Stimulated activated CD8-positive, alpha-beta memory T cell treated with anti-CD3 and anti-CD28 coated beads, Interleukin-7, amount 100 ng/mL, for 48 hours (primary cell): ENCODE results near the gene CEBPA.
"Not testable (repeated sequence)": the region's sequence is repeated elsewhere in the genome, so short reads cannot be mapped to it uniquely, and the experiment has no call there.

ENCODE experiments used
- DNase-seq, 2 donors: peaks; one replicate each; pipeline ENCODE4 v3.0.0-alpha.2; 2020; ENCODE audit warnings: low read depth in 1 of 2; ENCODE audit errors: extremely low read depth in 1 of 2

CEBPA gene

GRCh38 chr19:33325920-33326319 lies 23.6 kb upstream of the CEBPA start:
- no peak for DNase-seq

DNA sequence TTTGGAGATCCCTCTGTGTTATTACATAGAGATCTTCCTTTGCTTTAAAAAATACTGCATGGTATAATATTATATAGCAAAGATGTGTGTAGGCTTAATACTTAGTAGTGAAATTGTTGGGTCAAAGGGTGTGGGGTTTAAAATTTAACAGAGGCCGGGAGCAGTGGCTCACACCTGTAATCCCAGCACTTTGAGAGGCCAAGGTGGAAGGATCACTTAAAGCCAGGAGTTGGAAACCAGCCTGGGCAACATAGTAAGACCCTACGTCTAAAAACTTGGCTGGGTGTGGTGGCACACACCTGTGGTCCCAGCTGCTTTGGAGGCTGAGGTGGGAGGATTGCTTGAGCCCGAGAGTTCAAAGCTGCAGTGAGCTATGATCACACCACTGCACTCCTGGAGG lies 22.3 kb upstream of the CEBPA start:
- DNase-seq: no peak

- no peak for DNase-seq
Measured at GRCh38 chr19:33323093-33323820, 20.9 kb upstream of the CEBPA start.

GRCh38 chr19:33320636-33321035 lies 18.3 kb upstream of the CEBPA start:
- DNase-seq: no peak

DNA sequence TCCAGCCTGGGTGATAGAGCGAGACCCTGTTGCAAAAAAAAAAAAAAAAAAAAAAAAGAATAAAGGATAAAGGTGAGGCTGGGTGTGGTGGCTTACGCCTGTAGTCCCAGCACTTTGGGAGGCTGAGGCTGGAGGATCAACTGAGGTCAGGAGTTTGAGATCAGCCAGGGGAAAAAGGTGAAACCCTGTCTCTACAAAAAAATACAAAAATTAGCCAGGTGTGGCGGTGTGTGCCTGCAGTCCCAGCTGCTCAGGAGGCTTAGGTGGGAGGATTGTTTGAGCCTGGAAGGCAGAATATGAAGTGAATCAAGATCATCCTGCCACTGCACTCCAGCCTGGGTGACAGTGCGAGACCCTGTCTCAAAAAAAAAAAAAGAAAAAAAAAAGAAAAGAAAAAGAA lies 15.7 kb upstream of the CEBPA start:
- DNase-seq: not testable (repeated sequence)

GRCh38 chr19:33317517-33317916 lies 15.2 kb upstream of the CEBPA start:
- DNase-seq: no peak

- DNase-seq: no peak
Measured at GRCh38 chr19:33316541-33317264, 14.4 kb upstream of the CEBPA start.

GRCh38 chr19:33312808-33313207 lies 10.5 kb upstream of the CEBPA start:
- DNase-seq: not testable (repeated sequence)

DNA sequence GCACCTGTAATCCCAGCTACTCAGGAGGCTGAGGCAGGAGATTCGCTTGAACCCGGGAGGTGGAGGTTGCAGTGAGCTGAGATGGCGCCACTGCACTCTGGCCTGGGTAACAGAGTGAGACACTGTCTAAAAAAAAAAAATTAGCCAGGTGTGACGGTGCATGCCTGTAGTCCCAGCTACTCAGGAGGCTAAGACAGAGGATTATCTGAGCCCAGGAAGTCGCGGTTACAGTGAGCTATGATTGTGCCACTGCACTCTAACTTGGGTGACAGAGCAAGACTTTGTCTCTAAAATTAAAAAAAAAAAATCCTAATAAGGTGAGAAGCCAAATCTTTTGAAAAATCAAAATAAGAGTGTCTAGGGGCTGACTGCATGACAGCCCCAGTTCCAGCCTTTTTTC lies 9.7 kb upstream of the CEBPA start:
- no peak for DNase-seq

GRCh38 chr19:33311326-33311682 lies 9.0 kb upstream of the CEBPA start:
- DNase-seq: no peak

DNA sequence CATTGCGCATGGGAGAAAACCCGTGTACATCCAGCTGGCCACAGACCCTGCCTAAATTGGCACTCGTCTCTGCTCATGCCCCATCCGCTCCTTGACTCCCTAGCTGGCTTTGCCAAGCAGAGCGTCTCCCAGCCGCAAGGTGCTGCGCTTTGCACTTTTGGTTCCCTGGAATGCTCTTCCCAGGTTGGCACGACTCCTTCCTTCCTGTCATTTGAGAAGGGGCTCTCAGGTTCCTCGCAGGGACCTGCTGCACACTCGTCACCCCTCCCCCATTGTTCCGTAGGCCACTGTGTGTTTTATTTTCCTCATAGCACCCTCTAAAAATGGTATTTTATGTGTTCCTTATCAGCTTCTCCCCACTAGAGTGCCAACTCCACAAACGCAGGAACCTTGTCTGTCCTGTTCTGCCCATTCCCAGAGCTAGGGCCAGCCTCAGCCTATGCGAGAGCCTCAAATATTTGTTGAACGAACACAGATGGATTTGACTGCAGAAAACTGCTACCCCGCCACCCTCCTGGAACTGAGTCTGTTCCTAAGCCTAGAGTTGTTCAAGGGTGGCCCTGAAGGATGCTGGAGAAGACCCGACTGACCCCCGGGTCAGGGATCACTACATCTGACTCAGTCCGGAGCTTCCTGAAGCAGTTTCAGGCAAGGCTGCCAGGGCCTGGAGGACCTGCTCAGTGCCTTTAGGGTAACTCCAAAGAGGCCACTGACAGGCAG lies 8.4 kb upstream of the CEBPA start:
- no peak for DNase-seq

- DNase-seq: no peak
Measured at GRCh38 chr19:33309826-33310225, 7.5 kb upstream of the CEBPA start.

DNA sequence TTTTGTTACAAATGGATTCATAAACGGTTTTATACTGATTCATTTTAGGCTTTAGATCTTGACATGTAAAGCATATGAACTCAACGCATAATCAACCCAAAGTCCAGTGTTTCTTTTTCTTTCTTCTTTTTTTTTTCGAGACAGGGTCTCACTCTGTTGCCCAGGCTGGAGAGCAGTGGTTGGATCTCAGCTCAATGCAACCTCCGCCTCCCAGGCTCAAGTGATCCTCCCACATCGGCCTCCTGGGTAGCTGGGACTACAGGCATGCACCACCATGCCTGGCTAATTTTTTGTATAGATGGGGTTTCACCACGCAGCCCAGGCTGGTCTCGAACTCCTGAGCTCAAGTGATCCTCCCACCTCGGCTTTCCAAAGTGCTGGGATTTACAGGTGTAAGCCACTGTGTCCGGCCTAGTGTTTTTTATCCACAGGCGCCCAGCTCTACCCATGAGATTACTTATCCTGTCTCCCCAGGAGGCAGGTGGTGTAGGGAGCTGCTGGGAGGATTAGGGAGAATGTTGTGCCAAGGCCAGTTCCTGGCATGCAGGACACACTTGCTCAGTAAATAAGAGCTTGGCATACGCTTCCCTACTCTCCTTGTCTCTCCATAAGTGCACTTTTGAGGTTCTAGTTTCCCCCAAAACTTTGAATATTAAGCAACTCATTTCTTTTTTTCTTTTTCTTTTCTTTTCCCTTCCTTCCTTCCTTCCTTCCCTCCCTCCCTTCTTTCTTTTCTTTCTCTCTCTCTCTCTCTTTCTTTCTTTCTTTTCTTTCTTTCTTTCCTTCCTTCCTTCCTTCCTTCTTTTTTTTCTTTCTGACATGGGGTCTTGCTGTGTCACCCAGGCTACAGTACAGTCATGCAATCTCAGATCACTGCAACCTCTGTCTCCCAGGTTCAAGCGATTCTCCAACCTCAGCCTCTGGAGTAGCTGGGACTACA lies 4.8 kb upstream of the CEBPA start:
- no peak for DNase-seq

- no peak for DNase-seq
Measured at GRCh38 chr19:33306191-33306590, 3.9 kb upstream of the CEBPA start.

DNA sequence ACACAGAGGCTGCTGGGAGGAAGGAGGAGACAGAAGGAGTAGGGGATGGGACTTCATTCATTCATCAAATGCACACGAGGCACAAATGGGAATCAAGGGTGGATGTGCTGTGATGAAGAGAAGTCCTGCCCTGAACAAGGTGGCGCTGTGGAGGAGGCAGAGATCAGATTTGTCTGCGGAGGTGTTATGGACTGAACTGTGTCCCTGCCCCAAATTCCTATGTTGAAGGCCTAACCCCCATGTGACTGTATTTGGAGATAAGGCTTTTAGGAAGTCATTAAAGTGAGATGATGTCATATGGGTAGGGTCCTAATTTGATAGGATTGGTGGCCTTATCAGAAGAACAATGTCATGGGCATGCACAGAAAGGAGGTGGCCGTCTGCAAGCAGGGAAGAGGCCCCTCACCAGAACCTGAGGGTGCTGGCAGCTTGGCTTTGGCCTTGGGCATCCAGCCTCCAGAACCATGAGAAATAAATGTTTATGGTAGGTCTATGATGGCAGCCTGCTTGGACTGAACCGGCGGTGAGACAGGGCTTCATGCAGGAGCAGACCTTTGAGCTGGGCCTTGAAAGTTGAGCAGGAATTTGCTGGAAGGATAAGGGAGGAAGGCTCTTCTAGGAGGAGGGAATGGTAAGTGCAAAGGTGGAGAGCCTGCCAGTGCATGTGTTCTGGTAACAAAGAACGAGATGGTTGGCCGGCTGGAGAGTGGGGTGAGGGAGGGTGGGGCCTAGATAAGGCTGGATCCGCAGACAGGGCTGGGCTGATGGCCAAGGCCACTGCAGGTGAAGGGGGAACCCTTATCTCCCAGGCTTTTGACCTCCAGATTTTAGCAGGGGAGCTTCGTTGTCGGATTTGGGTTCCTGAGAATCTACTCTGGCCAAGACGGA lies 2.7 kb upstream of the CEBPA start:
- DNase-seq: no peak

- no peak for DNase-seq
Measured at GRCh38 chr19:33304371-33304759, 2.0 kb upstream of the CEBPA start.

DNA sequence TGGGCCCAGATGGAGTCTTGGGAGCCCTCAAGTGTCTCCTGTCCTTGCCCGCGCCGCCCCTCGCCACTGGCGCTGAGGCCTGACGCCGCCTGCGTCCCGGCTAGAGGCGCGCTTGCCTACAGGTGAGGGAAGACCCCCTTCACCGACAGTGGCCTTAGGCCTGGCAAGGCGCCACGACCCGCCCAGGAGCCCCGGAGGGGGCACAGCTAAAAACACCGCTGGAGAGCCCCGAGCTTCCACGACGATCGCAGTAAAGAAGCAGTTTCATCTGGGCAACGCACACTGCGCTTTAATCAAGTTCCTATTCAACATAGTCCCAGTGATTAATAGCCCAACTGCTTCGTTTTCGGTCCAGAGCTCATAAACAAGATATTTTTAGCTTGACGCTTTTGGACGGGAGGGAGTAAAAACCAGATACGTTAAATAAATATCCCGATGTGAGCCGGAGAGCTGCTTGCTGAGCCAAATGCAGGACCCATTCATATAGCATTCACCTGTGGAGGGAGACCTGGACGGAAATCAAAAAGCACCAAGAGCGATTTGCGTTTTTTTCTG lies 1.5 kb upstream of the CEBPA start:
- DNase-seq: no peak

- no peak for DNase-seq
Measured at GRCh38 chr19:33302974-33303790, 848 bp upstream of the CEBPA start.

GRCh38 chr19:33301900-33302174 lies 497 bp downstream of the CEBPA start:
- no peak for DNase-seq
